NCI-H2227 (cell line): ENCODE results near the gene PCDHB10.

Experiments
- DNase-seq: peaks from one replicate; lab custom pipeline; 2025; ENCODE audit not compliant: unreplicated experiment; lab: John Stamatoyannopoulos, UW

The PCDHB10 gene

DNA sequence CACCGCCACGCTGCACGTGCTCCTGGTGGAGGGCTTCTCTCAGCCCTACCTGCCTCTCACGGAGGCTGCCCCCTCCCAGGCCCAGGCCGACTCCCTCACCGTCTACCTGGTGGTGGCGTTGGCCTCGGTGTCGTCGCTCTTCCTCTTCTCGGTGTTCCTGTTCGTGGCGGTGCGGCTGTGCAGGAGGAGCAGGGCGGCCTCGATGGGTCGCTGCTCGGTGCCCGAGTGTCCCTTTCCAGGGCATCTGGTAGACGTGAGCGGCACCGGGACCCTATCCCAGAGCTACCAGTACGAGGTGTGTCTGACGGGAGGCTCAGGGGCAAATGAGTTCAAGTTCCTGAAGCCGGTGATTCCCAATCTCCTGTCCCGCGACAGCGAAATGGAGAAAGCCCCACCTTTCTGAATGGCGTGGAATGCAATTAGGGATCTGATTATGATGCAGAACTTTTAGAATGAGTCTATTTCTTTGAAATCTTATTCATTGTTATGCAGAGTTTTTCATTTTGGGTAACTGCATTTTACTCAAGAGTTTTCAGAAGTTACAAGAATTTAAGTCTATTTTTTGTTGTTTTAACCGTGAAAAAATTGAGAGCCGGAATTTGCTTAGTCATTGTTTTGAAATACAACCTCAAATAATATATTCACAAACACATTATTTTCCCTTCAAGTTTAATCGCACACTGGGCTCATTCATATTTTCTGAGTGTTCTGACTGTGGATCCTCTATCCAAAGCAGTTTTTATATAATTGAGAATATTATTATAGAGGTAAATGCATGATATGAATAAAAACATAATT lies 44.6 kb downstream of the PCDHB10 start:
- no peak for DNase-seq

DNA sequence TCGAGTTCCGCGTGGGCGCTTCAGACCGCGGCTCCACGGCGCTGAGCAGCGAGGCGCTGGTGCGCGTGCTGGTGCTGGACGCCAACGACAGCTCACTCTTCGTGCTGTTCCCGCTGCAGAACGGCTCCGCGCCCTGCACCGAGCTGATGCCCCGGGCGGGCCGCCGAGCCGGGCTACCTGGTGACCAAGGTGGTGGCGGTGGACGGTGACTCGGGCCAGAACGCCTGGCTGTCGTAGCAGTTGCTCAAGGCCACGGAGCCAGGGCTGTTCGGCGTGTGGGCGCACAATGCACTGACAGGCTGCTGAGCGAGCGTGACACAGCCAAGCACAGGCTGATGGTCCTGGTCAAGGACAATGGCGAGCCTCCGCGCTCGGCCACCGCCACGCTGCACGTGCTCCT lies 49.3 kb downstream of the PCDHB10 start:
- no peak for DNase-seq
